UCSD-AML1 (cell line): ENCODE data around the gene LAT.
"Not testable (repeated sequence)": the region's sequence is repeated elsewhere in the genome, so short reads cannot be mapped to it uniquely, and the experiment has no call there.

Source experiments
- DNase-seq: peaks from one replicate; lab custom pipeline; 2025; ENCODE audit not compliant: unreplicated experiment; lab: John Stamatoyannopoulos, UW

LAT gene

DNA sequence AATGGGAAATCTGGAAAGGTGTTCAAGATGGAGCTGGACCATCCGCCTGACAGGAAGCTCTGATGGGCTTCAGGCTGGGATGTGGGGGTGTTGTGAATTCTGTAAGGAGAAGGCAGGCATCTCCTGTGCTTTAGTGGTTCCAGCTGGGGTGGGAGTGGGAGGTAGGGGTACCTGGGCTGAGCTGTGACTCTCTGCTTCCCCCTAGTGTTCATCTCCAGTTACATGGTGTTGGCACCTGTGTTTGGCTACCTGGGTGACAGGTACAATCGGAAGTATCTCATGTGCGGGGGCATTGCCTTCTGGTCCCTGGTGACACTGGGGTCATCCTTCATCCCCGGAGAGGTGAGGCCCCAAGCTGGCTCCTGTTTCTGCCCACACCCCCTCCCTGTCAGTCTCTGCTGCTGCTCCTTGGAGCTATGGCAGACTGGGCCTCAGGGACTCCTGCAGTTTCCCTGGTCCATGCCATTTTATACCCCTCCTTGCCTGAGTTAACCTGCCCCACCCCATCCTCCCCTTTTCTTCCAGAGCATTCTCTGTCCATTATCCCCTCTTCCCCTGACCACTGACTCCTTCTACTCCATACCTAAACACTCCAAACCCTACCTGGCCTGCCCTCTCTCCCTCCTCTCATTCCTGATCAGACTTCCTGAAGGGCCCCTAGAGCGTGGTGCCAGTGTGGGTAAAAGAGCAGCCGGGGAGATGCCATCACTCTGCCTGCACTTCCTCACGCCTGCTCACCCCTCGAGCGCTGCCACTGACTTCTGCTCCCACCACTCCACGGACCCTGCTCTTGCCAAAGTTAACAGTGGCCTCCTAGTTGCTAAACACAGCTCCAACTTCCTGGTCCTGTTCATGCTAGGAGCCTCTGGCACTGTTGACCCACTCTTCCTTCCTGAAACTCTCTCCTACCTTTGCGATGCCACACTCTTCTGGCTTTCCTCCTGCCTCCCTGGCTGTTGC, 6.9 kb upstream of the LAT start:
- no peak for DNase-seq

DNA sequence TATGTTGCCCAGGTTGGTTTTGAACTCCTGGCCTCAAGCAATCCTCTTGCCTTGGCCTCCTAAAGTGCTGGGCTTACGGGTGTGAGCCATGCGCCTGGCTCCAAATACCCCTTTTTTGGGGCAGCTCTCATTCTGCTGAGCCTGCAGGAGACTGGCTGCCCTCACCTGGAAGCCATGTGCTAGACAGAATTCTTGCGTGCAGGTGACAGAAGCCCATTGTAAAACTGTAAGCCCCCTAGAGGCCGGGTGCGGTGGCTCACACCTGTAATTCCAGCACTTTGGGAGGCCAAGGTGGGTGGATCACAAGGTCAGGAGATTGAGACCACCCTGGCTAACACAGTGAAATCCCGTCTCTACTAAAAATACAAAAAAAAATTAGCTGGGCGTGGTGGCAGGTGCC, 4.5 kb upstream of the LAT start:
- not testable (repeated sequence) for DNase-seq

DNA sequence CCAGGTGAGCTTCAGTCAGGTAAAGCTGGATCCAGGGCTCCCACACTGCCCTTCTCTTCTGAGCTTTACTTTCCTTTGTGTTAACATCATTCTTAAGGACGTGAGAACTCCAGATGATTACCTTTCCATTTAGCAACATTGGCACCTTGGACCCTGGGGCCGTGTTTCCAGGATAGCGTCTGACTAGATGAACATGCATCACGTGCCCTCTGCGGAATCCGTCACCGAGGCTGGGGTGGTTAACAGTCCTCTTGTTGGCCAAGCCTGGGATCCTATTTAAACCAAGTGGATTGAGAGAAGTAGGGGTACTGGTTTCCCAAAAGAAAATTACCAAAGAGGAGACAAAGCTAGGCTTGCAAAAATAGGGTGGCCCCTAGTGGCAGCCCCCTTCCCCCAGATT, 3.9 kb upstream of the LAT start:
- DNase-seq = no peak

DNA sequence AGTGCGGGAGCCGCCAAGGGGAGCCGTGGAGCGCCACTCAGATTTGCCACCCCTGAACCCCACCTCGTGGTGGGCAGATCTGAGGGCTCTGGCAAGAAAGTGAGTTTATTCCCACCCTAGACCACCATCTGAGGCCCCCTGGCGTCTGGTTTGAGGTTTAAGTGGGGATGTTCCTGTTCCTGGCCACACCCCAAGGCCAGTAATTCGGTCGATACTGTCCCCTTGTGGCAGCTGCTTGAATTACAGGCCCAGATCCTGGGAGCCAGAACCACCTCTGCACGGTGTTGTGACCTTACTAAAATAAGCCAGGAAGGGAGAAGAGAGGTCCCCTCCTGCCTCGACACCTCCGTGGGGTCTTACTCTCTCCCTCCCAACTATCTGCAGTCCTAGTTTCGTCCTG, 3.3 kb upstream of the LAT start:
- DNase-seq = no peak

DNA sequence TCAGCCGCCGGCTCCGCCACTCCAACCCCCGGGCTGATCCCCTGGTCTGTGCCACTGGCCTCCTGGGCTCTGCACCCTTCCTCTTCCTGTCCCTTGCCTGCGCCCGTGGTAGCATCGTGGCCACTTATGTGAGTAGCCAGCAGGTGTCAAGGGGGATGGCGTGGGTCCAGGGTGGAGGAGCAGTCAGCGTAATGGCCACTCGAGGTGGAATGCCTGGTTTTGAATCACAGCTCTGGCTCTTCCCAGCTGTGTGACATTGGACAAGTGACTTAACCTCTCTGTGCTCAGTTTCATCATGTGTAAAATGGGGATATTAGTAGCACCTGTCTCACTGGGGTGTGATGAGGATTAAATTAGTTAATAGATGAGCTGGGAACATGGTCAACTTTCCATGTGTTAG, 2.4 kb upstream of the LAT start:
- DNase-seq = no peak

DNA sequence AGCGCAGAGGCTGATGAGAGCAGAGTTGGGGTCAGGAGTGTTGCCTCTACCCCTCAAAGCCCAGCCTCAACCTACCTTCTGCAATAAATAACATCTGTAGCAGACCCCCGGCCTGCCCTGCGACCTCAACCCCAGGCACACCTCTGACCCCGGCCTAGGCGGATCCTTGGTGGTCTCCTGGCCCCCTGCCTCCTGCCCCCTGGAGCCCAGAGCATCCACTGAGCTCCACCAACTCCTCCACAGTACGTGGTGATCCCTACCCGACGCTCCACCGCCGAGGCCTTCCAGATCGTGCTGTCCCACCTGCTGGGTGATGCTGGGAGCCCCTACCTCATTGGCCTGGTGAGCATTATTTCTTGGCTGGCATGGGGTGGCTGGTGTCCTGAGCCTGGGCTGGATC, 1.9 kb upstream of the LAT start:
- DNase-seq = no peak

DNA sequence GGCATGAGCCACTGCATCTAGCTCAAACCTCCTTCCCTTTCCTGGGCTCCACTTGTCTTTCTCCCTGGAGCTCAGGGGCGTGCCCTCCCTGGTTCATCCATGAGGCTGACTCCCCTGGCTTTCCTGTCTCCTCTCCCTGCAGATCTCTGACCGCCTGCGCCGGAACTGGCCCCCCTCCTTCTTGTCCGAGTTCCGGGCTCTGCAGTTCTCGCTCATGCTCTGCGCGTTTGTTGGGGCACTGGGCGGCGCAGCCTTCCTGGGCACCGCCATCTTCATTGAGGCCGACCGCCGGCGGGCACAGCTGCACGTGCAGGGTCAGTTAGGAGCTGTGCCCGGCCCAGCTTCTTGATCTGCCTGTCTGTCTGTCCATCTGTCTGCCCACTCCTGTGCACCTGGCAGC, 1.2 kb upstream of the LAT start:
- DNase-seq = no peak

DNA sequence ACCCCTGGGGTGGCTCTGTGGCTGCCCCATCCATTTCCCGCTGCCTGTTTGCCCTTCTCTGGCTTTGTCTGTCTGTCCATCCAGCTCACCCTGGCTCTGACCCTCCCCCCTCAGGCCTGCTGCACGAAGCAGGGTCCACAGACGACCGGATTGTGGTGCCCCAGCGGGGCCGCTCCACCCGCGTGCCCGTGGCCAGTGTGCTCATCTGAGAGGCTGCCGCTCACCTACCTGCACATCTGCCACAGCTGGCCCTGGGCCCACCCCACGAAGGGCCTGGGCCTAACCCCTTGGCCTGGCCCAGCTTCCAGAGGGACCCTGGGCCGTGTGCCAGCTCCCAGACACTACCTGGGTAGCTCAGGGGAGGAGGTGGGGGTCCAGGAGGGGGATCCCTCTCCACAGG, 761 bp upstream of the LAT start:
- DNase-seq = no peak

DNA sequence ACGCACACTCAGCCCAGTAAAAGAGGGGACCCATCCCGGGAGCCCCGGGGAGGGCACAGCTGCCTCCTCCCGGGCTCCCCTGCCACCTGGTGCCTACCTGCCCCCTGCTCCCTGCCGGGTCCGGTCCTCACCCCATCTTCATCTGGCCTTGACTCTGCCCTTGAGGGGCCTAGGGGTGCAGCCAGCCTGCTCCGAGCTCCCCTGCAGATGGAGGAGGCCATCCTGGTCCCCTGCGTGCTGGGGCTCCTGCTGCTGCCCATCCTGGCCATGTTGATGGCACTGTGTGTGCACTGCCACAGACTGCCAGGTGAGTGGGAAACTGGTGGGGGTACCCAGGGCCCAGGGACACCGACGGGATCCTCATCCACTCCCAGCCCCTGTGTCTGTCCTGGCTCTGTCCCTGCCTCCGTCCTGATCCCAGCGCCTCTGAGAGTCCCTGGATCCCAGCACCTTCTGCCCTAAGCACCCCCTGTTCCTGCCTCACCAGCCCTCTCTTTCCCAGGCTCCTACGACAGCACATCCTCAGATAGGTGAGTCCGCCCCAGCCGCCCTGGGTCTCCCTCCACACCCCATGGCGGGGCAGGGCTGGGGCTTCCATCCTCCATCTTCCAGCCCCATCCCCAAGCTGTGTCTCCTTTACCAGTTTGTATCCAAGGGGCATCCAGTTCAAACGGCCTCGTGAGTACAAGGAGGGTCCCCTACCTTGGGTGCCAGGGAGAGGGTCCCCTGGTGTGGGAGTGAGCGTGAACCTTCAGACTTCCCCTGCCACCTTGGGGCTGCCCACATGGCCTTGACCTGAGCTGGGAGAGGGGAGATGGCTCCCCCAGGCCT, 574 bp downstream of the LAT start:
- no peak for DNase-seq

DNA sequence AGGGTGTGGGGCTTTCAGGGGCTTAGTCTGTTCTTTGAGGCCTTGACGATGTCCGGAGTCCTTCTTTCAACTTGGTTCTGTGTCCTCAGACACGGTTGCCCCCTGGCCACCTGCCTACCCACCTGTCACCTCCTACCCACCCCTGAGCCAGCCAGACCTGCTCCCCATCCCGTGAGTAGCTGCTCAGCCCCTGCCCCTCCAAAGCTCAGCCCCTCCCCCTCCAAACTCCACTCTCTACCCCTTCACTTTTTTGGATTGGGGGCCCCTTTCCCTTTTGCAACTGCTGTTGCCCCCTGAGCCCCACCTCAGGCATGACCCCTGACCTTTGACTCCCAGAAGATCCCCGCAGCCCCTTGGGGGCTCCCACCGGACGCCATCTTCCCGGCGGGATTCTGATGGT, 1.2 kb downstream of the LAT start:
- no peak for DNase-seq

DNA sequence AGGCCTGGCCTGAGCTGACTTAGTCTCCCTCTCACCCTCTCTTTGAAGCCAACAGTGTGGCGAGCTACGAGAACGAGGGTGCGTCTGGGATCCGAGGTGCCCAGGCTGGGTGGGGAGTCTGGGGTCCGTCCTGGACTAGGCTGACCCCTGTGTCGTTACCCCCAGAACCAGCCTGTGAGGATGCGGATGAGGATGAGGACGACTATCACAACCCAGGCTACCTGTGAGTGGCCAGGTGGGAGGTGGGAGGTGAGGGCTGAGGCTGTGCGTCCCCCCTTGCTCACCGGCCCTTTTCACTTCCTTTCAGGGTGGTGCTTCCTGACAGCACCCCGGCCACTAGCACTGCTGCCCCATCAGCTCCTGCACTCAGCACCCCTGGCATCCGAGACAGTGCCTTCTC, 1.6 kb downstream of the LAT start:
- DNase-seq = no peak

DNA sequence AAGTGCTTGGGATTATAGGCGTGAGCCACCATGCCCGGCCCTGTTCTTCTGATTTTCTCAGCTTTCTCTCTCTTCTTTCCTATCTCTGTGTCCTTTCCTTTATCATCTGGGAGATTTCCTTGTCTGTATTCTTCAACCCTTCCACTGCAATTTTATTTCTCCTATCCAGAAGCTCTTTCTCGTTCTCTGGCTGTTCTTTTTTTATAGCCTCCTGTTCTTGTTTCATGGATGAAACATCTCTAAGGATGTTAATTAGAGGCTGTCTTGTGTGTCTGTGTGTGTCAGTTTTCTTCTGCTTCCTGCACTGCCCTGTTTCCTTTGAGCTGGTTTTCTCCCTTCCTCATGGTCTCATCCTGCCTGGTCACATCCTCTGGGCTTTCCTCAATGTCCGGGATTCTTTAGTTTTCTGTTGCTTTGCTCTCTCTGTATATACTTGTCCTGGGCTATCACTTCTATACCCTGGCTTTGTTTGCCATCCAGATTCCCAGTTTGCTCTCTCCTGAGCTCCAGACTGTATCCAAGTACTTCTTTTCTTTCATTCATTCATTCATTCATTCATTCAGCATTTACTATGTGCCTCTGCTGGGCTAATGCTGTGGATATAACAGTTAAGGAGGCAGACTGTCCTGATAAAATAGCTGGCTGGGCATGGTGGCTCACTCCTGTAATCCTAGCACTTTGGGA, 2.5 kb downstream of the LAT start:
- no peak for DNase-seq

DNA sequence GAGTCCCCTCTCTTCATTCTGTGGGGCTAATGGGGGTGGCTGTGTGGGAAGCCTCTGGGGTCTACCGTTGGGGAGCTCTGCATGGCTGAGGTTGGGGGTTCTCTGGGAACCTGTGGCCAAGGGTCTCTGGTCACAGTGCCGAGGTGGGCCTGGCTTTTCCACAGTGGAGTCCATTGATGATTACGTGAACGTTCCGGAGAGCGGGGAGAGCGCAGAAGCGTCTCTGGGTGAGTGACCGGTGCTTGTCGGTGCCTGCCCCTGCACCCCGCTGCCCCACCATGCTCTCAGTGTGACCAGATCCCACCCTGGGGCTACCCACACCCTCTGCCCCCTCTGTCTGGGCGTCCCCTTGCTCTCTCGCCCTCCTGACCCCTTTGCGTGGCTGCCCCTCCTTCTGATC, 4.5 kb downstream of the LAT start:
- no peak for DNase-seq

DNA sequence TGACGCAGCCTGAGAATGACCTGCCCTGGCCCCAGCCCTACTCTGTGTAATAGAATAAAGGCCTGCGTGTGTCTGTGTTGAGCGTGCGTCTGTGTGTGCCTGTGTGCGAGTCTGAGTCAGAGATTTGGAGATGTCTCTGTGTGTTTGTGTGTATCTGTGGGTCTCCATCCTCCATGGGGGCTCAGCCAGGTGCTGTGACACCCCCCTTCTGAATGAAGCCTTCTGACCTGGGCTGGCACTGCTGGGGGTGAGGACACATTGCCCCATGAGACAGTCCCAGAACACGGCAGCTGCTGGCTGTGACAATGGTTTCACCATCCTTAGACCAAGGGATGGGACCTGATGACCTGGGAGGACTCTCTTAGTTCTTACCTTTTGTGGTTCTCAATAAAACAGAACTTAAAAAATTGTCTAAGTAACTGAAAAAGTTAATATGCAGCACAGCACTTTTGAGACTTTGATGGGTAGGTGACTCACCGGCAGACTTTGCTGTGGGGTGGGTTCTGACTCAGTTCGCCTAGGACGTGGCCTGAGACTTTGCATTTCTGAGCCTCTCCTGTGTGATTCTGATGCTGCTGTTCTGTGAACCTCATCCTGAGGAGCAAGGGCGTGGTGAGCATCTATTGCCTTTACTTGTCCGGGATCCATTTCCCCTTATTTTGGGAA, 5.7 kb downstream of the LAT start:
- no peak for DNase-seq

DNA sequence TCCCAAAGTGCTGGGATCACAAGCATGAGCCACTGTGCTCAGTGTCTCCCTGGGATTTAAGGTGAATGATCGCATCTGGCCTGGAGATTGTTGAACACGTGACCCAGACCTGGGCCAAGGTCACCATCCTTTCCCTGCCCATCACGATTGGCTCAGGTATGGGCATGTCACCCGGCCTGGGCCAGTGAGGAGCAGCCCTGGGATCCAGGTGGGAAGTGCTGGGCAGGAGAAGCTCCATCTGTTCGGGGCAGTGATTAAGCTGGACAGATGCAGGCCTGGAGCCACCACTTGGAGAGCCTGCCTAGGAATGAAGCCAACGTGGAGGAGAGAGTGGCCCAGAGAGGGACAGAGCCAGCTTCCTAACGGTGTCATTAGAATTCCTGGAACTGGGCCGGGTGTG, 6.8 kb downstream of the LAT start:
- no peak for DNase-seq

DNA sequence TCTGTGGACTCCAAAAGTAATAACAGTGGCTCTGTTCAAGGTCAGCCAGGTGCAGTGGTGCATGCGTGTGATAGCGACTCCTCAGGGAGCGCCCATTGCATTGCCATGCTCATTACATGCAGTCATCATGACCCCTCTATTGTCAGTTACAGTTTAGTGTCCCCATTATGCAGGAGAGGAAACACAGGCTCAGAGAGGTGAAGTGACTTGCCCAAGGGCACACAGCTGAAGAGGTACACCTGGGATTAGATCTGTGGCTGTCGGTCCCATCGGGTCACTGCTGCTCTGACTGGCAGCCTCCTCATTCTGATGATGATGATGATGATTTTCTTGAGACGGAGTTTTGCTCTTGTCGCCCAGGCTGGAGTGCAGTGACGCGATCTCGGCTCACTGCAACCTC, 7.6 kb downstream of the LAT start:
- DNase-seq = no peak

DNA sequence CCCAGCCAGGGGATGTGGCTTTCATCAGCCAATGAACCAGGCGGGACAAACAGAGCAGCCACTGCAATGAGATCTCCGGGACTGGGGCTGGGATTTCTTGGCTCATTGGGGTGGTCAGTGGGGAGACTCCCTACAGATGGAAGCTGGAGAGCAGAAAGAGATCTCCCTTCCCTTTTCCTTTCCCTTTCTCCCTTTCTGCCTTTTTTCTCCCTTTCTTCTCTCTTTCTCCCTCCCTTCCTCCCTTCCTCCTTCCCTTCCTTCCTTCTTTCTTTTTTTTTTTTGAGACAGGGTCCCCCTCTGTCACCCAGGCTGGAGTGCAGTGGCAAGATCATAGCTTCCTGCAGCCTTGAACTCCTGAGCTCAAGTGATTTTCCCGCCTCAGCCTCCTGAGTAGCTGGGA, 14.0 kb downstream of the LAT start:
- DNase-seq = no peak

DNA sequence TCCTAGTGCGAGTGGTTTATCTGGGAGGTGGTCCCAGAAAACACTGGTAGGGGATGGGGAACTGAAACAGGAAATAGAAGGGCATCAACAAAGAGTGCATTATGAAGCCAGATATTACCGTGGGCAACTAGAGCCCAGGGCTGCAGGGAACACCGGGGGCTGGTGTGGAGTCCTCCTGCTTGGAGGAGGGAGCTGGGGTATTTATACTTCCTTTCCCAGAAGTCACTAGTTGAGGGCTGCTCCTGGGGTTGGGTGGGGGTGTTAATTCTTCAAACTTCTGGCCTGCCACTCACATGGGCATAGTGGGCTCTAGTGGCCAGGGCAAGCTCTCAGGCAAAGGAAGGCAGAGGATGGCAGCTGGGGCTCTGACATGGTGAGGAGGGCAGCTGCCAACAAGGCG, 14.7 kb downstream of the LAT start:
- no peak for DNase-seq

DNA sequence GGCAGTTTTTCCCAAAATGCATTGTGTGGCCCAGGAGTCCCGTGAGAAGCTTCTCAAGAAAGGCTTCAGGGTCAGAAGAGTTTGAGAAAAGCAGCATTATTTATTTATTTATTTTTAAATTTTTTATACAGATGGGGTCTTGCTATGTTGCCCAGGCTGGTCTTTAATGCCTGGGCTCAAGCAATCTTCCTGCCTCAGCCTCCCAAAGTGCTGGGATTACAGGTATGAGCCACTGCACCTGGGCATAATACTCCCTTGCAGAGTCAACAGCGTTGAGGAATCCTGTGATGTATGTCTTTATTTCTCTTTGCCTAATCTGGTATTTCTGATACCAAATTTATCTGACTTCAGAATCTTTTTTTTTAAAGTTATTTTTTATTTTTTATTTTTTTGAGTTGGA, 15.2 kb downstream of the LAT start:
- DNase-seq = no peak

DNA sequence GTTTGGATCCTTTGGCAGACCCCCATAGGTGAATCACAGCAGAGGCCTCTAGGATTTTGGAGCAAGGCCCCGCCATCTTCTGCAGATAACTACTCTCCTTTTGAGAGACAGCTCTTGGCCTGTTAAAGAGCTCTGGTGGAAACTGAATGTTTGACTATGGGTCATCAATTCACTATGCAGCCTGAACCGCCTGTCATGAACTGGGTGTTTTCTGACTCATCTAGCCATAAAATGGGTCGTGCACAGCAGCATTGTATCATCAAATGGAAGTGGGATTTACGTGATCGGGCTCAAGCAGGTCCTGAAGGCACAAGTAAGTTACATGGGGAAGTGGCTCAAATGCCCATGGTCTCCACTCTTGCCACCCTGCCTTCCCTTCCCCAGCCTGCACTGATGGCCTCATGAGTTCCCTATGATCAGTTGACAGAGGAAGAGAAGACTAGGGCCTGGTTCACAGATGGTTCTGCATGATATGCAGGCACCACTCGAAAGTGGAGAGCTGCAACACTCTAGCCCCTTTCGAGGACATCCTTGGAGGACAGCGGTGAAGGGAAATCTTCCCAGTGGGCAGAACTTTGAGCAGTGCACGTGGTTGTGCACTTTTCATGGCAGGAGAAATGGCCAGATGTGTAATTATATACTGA, 19.8 kb downstream of the LAT start:
- not testable (repeated sequence) for DNase-seq
